ENCODE data around the gene POLR2J3.
"Not testable (repeated sequence)": the region's sequence is repeated elsewhere in the genome, so short reads cannot be mapped to it uniquely, and the experiment has no call there.

DNA sequence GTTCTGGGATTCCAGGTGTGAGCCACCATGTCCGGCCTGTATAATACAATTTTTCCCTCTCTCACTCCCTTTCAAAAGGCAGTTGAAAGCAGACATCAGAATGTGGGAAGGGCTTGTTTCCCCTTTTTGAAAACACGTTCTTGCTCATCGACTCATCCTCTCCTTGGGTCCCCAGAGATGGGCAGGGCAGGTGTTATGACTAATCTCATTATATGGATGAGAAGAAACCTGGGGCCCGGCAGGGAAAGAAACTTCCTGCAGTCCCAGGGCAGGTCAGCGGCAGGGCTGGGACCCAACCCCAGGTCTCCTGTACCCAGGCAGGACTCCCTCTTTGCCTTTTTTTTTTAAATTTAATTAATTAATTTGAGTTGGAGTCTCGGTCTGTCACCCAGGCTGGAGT is 26.0 kb downstream of the POLR2J3 start:
- TF ChIP-seq, protein P1, sequence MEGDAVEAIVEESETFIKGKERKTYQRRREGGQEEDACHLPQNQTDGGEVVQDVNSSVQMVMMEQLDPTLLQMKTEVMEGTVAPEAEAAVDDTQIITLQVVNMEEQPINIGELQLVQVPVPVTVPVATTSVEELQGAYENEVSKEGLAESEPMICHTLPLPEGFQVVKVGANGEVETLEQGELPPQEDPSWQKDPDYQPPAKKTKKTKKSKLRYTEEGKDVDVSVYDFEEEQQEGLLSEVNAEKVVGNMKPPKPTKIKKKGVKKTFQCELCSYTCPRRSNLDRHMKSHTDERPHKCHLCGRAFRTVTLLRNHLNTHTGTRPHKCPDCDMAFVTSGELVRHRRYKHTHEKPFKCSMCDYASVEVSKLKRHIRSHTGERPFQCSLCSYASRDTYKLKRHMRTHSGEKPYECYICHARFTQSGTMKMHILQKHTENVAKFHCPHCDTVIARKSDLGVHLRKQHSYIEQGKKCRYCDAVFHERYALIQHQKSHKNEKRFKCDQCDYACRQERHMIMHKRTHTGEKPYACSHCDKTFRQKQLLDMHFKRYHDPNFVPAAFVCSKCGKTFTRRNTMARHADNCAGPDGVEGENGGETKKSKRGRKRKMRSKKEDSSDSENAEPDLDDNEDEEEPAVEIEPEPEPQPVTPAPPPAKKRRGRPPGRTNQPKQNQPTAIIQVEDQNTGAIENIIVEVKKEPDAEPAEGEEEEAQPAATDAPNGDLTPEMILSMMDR (IDR thresholded peaks at IDR 0.05; ENCODE audit: borderline replicate concordance, extremely low read depth, low read length, poor library complexity, severe bottlenecking) = not testable (repeated sequence)
- TF ChIP-seq EZH2 (IDR thresholded peaks at IDR 0.05; ENCODE audit: borderline replicate concordance, low read depth, low read length, severe bottlenecking) = not testable (repeated sequence)
